ENCODE measurements around the gene FAM185A.
"Not testable (repeated sequence)": the region's sequence is repeated elsewhere in the genome, so short reads cannot be mapped to it uniquely, and the experiment has no call there.

- not testable (repeated sequence) for TF ChIP-seq CTCF, POLR2A (IDR thresholded peaks at IDR 0.05)
Measured at GRCh38 chr7:102778663-102779062, 29.9 kb downstream of the FAM185A start.
